GM19324 (cell line): Measurements from ENCODE around the gene ADAMTSL3.

Source experiments
- ATAC-seq: cut with Tn5 transposase; IDR thresholded peaks from one replicate; pipeline ENCODE4 v1.9.1; 2021; ENCODE audit warnings: mild to moderate bottlenecking, moderate library complexity; ENCODE audit not compliant: unreplicated experiment, low FRiP score

Gene ADAMTSL3, protein sequence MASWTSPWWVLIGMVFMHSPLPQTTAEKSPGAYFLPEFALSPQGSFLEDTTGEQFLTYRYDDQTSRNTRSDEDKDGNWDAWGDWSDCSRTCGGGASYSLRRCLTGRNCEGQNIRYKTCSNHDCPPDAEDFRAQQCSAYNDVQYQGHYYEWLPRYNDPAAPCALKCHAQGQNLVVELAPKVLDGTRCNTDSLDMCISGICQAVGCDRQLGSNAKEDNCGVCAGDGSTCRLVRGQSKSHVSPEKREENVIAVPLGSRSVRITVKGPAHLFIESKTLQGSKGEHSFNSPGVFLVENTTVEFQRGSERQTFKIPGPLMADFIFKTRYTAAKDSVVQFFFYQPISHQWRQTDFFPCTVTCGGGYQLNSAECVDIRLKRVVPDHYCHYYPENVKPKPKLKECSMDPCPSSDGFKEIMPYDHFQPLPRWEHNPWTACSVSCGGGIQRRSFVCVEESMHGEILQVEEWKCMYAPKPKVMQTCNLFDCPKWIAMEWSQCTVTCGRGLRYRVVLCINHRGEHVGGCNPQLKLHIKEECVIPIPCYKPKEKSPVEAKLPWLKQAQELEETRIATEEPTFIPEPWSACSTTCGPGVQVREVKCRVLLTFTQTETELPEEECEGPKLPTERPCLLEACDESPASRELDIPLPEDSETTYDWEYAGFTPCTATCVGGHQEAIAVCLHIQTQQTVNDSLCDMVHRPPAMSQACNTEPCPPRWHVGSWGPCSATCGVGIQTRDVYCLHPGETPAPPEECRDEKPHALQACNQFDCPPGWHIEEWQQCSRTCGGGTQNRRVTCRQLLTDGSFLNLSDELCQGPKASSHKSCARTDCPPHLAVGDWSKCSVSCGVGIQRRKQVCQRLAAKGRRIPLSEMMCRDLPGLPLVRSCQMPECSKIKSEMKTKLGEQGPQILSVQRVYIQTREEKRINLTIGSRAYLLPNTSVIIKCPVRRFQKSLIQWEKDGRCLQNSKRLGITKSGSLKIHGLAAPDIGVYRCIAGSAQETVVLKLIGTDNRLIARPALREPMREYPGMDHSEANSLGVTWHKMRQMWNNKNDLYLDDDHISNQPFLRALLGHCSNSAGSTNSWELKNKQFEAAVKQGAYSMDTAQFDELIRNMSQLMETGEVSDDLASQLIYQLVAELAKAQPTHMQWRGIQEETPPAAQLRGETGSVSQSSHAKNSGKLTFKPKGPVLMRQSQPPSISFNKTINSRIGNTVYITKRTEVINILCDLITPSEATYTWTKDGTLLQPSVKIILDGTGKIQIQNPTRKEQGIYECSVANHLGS (N-terminal part only)

GRCh38 chr15:83653639-83654378 is at the start of gene ADAMTSL3:
Gene ADAMTSL3, plus strand, starts transcription at chr15:83654123. Its CDS starts 1,639 bp downstream, at chr15:83655762.
- ATAC-seq = no peak

- no peak for ATAC-seq
Observed at GRCh38 chr15:83604549-83604948, 49.4 kb upstream of the ADAMTSL3 start.

GRCh38 chr15:83605111-83605945 is 48.6 kb upstream of the ADAMTSL3 start:
- ATAC-seq = no peak

- ATAC-seq = no peak
Observed at GRCh38 chr15:83610132-83610531, 43.8 kb upstream of the ADAMTSL3 start.

- no peak for ATAC-seq
Observed at GRCh38 chr15:83610901-83611685, 42.8 kb upstream of the ADAMTSL3 start.

DNA sequence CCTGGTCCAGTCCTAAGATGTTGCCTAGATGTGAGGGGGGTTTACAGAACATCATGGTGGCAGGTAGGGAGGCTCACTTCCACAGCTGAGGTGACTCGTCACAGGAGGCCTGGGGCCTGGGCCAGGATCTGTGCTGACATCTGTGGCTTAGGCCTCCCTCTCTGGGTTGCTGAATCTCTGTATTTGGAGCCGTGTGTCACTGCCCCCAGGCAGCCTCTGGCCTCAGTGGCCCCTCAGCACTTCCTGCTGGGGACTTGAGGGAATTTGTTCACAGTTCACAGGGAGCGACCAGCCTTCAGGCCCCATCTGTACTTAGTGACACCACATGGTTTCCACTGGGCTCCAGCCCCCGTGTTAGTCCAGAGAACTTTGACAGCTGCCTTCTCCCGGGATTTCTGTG is 41.7 kb upstream of the ADAMTSL3 start:
- no peak for ATAC-seq

DNA sequence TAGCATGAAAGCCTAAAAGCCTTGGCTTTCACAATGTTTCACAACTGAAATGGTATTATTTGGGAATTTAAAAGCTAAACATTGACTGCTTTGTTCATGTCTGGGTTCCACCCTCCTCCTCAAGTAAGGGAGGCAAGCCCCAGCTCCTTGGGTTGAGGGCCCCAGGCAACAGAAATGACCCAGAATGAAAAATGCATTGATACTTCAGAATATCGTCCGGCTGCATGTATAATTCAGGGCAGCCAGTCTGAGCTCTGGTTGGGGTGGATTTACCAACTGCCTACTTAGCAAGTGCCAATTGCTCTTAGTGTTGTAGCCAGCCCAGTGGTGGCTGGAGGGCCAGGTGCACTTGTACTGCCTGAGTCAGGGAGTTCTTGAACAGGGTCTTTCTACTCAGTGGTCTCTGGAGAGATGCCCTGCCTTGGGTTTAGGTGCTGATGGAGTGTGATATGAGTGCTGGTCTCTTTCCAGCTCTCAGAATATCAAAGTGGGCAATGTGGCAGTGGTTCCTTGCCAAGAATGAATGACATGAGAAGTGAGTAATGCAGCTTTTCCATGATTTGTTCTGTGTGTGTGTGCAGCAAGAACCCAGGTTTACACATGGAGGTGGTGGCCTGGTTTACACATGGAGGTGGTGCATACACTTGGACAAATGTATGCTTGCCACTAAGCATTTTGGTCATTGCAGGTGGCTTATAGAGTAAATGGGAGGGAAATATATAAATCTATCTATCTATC is 40.9 kb upstream of the ADAMTSL3 start:
- ATAC-seq = no peak

DNA sequence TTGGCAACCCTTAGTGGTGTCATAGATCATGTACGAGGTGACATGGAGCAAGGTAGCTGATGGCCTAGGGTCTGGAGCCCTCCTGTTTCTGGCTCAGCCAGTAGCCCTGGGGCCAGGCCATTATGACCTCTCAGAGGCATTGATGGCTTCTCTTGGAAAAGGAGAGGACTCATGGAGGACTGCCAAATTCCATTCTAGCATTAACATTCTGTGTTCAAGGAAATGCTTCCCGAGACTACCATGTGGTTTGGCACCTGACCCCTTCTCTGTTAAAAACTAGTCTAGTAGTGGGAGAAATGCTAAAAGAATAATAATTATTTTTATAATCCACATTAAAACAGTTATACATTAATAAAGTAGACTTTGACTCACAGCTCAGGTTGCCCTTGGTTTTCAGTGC is 40.2 kb upstream of the ADAMTSL3 start:
- no peak for ATAC-seq

GRCh38 chr15:83616840-83617239 is 37.1 kb upstream of the ADAMTSL3 start:
- no peak for ATAC-seq

DNA sequence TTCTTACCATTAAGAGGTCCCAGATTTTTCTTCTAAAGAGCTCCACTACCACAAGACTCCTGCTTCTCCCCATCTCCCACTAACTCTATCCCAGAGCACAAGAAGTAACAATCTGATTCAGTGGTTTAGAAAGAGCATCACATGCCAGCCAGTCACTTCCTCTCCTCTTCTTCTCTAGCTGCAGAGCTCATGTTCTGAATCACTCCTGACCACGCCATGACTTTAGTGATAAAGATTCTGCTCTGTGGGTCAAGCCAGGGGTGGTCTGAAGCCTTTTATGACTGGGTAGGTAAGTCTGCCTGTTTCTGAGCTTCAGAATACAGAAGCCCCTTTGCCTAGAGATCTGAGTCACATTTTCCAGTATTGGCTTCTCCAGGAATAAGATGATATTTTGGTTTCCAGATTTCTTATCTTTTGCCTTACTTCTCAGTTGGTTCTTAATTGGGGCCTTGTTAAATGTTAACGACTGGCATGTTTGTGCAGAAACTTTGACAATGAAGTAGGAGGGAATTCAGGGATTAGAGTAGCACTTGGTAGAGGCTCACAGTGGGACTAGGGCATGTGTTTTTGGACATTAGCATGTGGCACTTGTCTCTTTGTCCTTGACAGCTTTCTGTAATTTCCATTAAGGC is 27.6 kb upstream of the ADAMTSL3 start:
- no peak for ATAC-seq

GRCh38 chr15:83631534-83631933 is 22.4 kb upstream of the ADAMTSL3 start:
- ATAC-seq = no peak

GRCh38 chr15:83643201-83643600 is 10.7 kb upstream of the ADAMTSL3 start:
- ATAC-seq = no peak

- ATAC-seq = no peak
Observed at GRCh38 chr15:83644439-83644838, 9.5 kb upstream of the ADAMTSL3 start.

- no peak for ATAC-seq
Observed at GRCh38 chr15:83650831-83651230, 3.1 kb upstream of the ADAMTSL3 start.

DNA sequence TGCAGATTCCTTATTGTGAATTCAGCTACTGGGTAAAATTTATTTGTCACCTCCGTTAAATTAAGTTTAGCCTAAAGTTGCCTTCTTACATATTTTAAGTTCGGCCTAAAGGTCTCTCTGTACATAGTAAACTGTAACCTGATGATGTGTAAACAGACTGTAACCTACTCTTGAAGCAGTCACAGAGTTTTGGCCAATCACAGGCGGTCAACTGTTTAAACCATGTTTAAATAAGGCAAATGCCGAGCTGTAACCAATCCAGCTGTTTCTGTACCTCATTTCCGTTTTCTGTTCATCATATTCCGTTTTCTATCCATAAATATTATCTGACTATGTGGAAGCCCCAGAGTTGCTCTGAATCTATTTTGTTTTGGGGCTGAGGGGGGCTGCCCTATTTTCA is 2.4 kb upstream of the ADAMTSL3 start:
- ATAC-seq = no peak

DNA sequence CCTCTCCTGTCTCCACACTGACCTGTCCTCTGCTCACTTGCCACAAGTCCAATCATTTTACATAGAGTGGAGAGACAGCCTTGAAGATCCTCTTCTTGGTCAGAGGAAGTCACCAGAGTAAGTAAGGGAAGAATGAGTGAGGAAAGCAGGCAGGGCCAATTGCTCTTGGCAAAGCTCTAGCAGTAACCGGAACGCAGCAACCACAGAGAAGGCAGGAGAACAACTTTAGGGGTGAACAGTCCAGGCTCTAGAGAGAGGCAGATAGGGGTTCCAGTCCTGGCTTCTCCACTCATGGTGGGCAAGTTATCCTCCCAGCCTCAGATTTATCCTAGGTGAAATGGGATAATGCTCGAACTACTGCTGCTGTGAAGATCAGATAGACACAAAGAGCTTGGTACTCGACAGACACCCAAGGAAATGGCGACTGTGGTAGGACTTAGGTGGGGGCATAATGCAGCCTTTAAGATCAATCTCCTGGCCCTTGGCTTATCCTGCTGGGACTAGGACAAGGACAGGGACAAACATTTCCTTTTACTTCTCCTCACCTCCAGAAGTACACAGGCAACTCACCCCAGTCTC is 1.2 kb upstream of the ADAMTSL3 start:
- ATAC-seq = no peak

DNA sequence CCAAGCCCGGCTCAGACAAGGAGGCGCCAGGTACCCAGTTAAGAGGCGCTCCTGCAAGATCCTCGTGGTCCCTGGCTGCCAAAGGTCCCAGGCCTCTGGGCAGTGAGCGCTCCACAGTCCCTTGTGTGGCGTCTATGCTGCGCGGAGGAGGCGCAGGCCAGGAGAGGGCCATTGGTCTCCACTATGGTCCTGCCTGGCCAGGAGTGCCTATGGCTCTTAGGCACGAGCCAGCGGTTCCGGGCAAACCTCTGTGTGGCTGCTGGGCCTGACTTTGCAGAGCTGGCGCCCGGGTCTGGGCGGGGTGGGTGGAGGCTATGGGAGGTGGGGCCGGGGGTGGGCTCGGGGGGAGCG is 660 bp upstream of the ADAMTSL3 start:
- no peak for ATAC-seq
